ENCODE data around the gene RGS7.
"Not testable (repeated sequence)": the region's sequence is repeated elsewhere in the genome, so short reads cannot be mapped to it uniquely, and the experiment has no call there.

RGS7 gene

DNA sequence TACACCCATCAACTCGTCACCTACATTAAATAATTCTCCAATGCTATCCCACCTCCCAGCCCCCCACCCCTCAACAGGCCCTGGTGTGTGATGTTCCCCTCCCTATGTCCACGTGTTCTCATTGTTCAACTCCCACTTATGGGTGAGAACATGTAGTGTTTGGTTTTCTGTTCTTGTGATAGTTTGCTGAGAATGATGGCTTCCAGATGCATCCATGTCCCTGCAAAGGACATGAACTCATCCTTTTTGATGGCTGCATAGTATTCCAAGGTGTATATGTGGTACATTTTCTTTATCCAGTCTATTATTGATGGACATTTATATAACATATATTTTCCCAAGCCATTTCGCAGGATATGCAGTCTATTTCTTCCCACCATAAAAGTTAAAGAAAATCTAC, 132.8 kb downstream of the RGS7 start:
- H3K27me3 Mint-ChIP-seq (ENCODE audit: low read depth); H3K36me3 Mint-ChIP-seq (ENCODE audit: low read depth); H3K4me1 Mint-ChIP-seq (ENCODE audit: low read depth); H3K4me3 Mint-ChIP-seq; H3K27ac Mint-ChIP-seq: not testable (repeated sequence)
- peaks cover 15% of the 10 kb centered on the region for H3K9me3 Mint-ChIP-seq

DNA sequence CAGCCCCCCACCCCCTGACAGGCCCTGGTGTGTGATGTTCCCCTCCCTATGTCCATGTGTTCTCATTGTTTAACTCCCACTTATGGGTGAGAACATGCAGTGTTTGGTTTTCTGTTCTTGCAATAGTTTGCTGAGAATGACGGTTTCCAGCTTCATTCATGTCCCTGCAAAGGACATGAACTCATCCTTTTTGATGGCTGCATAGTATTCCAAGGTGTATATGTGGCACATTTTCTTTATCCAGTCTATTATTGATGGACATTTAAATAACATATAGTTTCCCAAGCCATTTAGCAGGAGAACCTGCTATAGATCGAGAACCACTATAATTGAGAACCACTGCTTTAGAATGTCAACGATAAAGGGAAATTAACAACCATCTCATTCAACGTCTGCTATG, 134.2 kb downstream of the RGS7 start:
- not testable (repeated sequence) for H3K27ac Mint-ChIP-seq; H3K27me3 Mint-ChIP-seq (ENCODE audit: low read depth); H3K36me3 Mint-ChIP-seq (ENCODE audit: low read depth); H3K4me1 Mint-ChIP-seq (ENCODE audit: low read depth); H3K4me3 Mint-ChIP-seq
- peaks cover 20% of the 10 kb centered on the region for H3K9me3 Mint-ChIP-seq

DNA sequence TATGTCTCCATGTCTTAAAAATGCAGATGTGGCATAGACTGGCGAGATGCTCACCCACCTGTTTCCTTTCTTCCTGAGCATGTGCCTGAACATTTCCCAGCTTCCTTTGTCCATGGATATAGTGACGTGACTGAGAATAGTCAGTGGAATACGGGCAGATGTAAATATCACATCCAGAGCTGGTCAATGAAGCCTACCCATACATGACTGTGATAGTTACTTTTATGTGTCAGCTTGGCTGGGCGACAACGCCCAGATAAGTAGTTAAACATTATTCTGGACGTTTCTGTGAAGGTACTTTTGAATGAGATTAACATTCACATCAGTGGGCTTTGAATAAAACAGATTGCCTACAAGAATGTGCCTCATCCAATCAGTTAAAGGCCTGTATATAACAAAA, 135.7 kb downstream of the RGS7 start:
- Mint-ChIP-seq H3K9me3 (peaks cover 20% of the 10 kb centered on the region), H3K27ac (no peak overlapping the region), H3K4me1 (ENCODE audit: low read depth) (no peaks in the 10 kb centered on the region), H3K27me3 (ENCODE audit: low read depth) (no peaks in the 10 kb centered on the region), H3K4me3 (no peak overlapping the region), H3K36me3 (ENCODE audit: low read depth) (no peaks in the 10 kb centered on the region)

DNA sequence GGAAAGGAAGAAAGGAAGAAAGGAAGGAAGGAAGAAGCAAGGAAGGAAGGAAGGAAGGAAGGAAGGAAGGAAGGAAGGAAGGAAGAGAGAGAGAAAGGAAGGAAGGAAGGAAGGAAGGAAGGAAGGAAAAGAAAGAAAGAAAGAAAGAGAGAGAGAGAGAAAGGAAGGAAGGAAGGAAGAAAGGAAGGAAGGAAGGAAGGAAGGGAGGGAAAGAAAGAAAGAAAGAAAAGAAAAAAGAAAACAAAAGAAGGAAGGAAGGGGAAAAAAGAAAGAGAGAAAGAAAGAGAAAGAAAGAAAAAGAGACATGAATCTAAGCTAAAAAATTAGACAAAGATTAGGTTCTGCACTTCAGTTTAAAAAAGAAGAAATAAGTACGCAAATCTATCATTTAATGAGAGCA, 136.1 kb downstream of the RGS7 start:
- H3K4me1 Mint-ChIP-seq (ENCODE audit: low read depth); H3K27ac Mint-ChIP-seq; H3K36me3 Mint-ChIP-seq (ENCODE audit: low read depth); H3K4me3 Mint-ChIP-seq; H3K27me3 Mint-ChIP-seq (ENCODE audit: low read depth): not testable (repeated sequence)
- peaks cover 20% of the 10 kb centered on the region for H3K9me3 Mint-ChIP-seq

DNA sequence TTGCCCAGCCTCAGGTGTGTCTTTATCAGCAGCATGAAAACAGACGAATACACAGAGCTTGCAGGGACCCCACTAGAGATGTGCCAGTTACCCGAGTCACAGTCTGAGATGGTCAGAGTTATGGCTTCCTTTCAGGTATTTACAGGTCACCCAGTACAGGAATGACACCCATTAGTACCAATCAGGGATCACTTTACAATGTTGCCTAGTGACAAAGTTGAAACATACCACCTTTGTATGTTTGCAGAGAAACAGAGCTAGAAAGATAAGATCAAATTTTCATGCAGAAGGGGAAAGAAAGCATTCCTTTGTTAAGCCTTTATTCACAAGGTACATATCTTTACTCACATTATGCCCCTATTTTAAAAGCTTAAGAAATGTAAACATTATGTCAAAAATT, 137.6 kb downstream of the RGS7 start:
- H3K4me3 Mint-ChIP-seq = no peak overlapping the region
- H3K36me3 Mint-ChIP-seq (ENCODE audit: low read depth) = no peaks in the 10 kb centered on the region
- peaks cover 20% of the 10 kb centered on the region for H3K9me3 Mint-ChIP-seq
- H3K4me1 Mint-ChIP-seq (ENCODE audit: low read depth) = no peaks in the 10 kb centered on the region
- H3K27ac Mint-ChIP-seq = no peak overlapping the region
- H3K27me3 Mint-ChIP-seq (ENCODE audit: low read depth) = no peaks in the 10 kb centered on the region

DNA sequence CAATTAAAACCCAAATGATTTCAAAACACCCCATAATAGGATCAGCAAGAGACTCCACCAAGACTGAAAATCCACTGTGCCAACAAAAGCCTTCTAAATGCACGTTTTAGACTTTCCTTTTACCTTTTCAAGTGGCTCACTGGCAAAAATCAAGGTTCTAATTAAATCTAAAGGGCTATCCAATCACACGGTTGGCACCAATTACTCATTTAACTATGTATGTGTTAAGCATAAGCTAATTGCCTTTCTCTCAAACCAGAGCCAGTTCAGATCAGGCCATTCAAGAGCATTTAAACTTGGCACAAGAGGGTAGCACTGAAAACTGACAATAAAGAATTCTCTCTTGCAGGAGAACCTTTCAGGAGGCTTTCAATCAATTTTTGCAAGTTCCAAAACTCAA, 139.5 kb downstream of the RGS7 start:
- Mint-ChIP-seq H3K27ac (no peak overlapping the region), H3K4me3 (no peak overlapping the region), H3K36me3 (ENCODE audit: low read depth) (no peaks in the 10 kb centered on the region), H3K9me3 (peaks cover 11% of the 10 kb centered on the region), H3K4me1 (ENCODE audit: low read depth) (no peaks in the 10 kb centered on the region), H3K27me3 (ENCODE audit: low read depth) (no peaks in the 10 kb centered on the region)

DNA sequence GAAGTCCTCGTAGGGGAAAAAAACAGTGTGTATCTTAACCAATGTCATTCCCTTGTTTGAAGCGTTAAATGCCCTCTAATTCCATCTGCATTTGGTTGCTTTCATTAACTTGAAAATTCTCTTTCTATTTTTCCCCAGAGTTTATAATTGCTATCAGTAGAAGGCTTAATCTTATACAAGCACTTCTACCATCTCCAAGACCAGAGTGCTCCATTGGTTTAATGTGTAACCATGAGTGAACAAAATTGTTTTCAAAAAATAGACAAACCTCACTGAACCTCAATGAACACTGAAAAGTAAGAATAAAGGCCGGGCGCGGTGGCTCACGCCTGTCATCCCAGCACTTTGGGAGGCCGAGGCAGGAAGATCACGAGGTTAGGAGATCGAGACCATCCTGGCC, 141.3 kb downstream of the RGS7 start:
- Mint-ChIP-seq H3K36me3 (ENCODE audit: low read depth) (no peaks in the 10 kb centered on the region), H3K4me3 (no peak overlapping the region), H3K4me1 (ENCODE audit: low read depth) (no peaks in the 10 kb centered on the region), H3K27ac (no peak overlapping the region), H3K27me3 (ENCODE audit: low read depth) (no peaks in the 10 kb centered on the region), H3K9me3 (peaks cover 9% of the 10 kb centered on the region)

DNA sequence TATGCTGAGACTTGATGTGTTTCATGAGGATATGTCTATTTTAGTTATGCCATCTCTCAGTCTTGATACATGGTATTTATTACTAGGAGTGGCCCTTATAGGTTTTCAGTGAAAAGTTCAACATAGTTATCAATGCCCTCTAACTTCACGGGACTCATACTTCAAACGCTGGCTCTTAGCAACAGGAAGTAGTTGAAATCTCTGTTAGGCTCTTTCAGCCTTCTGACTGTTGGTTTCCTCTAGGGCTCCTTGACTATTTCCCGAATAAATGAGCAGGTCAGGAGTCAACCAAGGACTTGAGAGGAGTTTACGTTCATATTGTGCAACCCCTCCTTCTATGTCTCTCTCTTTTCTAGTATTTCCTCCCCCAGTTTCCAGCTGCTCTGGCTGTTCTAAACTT, 141.8 kb downstream of the RGS7 start:
- H3K36me3 Mint-ChIP-seq (ENCODE audit: low read depth) = no peaks in the 10 kb centered on the region
- H3K4me1 Mint-ChIP-seq (ENCODE audit: low read depth) = no peaks in the 10 kb centered on the region
- H3K27me3 Mint-ChIP-seq (ENCODE audit: low read depth) = no peaks in the 10 kb centered on the region
- H3K9me3 Mint-ChIP-seq = peaks cover 8% of the 10 kb centered on the region
- no peak overlapping the region for H3K4me3 Mint-ChIP-seq
- H3K27ac Mint-ChIP-seq = no peak overlapping the region

DNA sequence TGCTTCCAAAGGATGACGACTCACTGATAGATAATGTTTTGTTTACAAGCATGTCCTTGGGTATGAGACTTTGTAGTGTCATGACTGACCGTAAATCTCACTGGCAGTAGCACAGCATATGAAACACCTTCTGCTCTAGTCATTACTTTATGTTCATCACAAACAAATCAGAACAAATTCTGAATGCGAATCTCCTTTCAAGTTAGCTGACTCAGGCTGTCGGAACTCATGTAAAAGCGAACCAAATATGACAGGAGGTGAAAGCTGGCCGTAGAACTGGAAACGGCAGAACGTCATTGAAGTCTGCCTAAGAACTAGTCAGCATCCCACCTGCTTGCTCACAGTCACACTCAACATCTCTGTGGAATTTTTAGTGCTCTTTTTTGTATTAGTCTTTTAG, 143.9 kb downstream of the RGS7 start:
- no peaks in the 10 kb centered on the region for H3K4me1 Mint-ChIP-seq (ENCODE audit: low read depth)
- no peak overlapping the region for H3K27ac Mint-ChIP-seq
- no peaks in the 10 kb centered on the region for H3K9me3 Mint-ChIP-seq
- no peak overlapping the region for H3K4me3 Mint-ChIP-seq
- no peaks in the 10 kb centered on the region for H3K27me3 Mint-ChIP-seq (ENCODE audit: low read depth)
- no peaks in the 10 kb centered on the region for H3K36me3 Mint-ChIP-seq (ENCODE audit: low read depth)

DNA sequence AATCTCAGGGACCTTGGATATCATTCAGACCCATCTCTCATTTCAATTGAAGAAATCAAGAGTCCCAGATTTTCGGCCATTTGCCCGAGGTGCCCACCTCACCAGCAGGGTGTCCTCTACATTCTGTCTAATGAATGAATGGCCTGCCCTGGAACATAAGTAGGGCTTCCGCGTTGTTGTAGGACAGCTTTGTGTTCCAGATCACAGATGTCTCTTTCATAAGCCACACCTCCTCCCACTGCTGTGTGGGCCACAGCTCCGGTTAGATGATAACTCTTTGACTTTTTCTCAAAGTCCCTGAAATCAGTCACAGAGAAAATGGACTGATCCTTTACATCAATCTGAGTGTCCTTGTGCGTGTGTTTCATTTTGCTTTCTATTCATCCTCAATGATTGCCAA, 144.4 kb downstream of the RGS7 start:
- H3K4me1 Mint-ChIP-seq (ENCODE audit: low read depth) = no peaks in the 10 kb centered on the region
- H3K27me3 Mint-ChIP-seq (ENCODE audit: low read depth) = no peaks in the 10 kb centered on the region
- no peaks in the 10 kb centered on the region for H3K9me3 Mint-ChIP-seq
- H3K36me3 Mint-ChIP-seq (ENCODE audit: low read depth) = no peaks in the 10 kb centered on the region
- H3K27ac Mint-ChIP-seq = no peak overlapping the region
- H3K4me3 Mint-ChIP-seq = no peak overlapping the region

DNA sequence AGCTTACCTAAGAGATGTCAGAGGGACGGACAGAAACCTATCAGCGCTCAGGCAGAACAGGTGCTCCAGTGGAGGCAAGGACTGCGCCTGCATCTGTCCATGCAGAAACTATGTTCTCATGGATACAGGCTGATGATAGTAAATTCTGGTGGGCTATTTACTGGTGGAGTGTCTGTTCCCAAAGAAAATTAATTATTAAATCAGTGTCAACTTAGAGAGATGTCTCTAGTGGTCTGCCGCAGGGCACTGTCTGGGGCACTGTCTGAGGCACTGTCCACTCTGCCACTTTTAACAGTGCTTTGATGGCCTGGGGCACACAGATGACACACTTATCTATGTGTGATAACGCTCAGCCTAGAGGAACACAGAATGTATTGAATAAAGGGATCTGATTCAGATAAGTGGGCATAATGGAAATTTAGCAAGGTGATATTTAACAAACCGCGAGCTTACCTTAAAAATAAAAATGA, 148.1 kb downstream of the RGS7 start:
- Mint-ChIP-seq H3K4me1 (ENCODE audit: low read depth) (no peaks in the 10 kb centered on the region), H3K4me3 (no peak overlapping the region), H3K27me3 (ENCODE audit: low read depth) (no peaks in the 10 kb centered on the region), H3K9me3 (no peaks in the 10 kb centered on the region), H3K27ac (no peak overlapping the region), H3K36me3 (ENCODE audit: low read depth) (no peaks in the 10 kb centered on the region)

DNA sequence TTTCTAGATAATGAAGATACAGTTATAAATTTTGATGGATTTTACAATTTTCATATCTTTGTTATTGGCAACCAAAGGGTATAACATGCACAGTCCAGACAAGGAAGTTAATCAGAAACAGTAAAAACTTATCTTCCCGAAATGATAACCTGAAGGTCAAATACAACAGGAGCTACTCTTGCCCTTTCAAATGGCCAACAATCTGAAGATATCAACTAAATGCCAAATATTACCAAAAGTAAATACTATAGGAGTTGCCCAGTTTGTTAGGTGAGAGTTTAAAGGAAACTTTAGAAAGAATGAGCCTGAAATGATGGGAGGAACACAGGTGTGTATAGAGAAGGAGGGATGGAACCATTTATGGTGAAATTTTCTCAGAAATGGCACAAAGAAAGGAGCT, 153.2 kb downstream of the RGS7 start:
- H3K4me1 Mint-ChIP-seq (ENCODE audit: low read depth) = no peaks in the 10 kb centered on the region
- H3K4me3 Mint-ChIP-seq = no peak overlapping the region
- no peaks in the 10 kb centered on the region for H3K9me3 Mint-ChIP-seq
- H3K27me3 Mint-ChIP-seq (ENCODE audit: low read depth) = no peaks in the 10 kb centered on the region
- no peaks in the 10 kb centered on the region for H3K36me3 Mint-ChIP-seq (ENCODE audit: low read depth)
- H3K27ac Mint-ChIP-seq = no peak overlapping the region

DNA sequence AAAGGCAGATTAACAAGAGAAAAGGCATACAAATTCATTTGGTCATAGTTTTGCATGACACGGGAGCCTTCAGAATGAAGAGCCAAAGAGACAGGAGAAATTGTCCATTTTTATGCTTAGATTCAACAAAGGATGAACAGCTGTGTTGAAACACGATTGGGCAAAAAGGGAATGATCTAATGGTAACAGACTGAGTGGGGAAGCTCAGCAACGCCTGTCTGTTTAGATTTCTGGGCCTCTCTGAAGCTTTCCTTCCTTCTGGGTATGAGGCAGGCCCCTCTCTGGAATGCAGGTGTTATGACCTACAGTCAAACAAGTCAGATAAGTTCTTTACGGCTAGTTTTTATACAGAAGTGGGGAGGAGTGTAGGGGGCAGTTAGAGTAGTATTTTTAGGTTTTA, 154.6 kb downstream of the RGS7 start:
- Mint-ChIP-seq H3K27me3 (ENCODE audit: low read depth) (no peaks in the 10 kb centered on the region), H3K27ac (no peak overlapping the region), H3K4me3 (no peak overlapping the region), H3K4me1 (ENCODE audit: low read depth) (no peaks in the 10 kb centered on the region), H3K36me3 (ENCODE audit: low read depth) (no peaks in the 10 kb centered on the region), H3K9me3 (no peaks in the 10 kb centered on the region)

DNA sequence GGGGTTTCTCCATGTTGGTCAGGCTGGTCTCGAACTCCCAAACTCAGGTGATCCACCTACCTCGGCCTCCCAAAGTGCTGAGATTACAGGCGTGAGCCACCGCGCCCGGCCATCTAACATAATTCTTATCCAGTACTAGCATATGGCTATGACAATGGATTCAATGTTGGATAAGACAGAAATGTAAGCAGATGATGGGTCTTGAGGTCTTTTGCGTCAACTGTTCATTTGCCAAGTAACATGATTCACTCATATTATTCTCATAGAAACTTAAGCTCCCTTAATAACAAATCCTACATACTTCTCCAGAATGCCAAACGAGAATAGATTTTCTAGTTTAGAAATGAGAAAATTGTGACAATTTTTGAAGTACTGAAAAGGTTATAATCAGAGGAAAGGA, 170.3 kb downstream of the RGS7 start:
- Mint-ChIP-seq H3K36me3 (ENCODE audit: low read depth) (no peaks in the 10 kb centered on the region), H3K4me3 (no peak overlapping the region), H3K27ac (no peak overlapping the region), H3K4me1 (ENCODE audit: low read depth) (no peaks in the 10 kb centered on the region), H3K27me3 (ENCODE audit: low read depth) (no peaks in the 10 kb centered on the region), H3K9me3 (peaks cover 10% of the 10 kb centered on the region)

DNA sequence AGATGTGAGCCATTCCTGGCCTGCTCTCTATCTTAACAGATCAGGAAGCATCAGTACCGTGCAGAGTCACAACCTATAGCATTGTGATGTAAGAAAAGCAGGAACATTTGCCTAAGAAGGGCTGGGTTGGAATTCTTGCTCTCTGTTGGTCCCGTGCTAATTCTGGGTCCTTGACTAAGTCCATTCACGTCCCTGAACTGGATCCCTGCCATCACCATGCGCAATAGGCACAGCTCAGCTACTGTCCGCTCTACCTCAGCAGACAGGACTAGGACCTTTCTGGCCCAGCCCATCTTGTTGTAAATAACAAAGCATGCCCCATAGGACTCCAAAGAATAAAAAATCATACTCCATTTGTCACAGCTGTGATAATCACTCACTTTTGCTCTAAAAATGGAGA, 175.0 kb downstream of the RGS7 start:
- H3K36me3 Mint-ChIP-seq (ENCODE audit: low read depth) = no peaks in the 10 kb centered on the region
- no peaks in the 10 kb centered on the region for H3K4me1 Mint-ChIP-seq (ENCODE audit: low read depth)
- H3K4me3 Mint-ChIP-seq = no peak overlapping the region
- H3K27ac Mint-ChIP-seq = no peak overlapping the region
- peaks cover 17% of the 10 kb centered on the region for H3K9me3 Mint-ChIP-seq
- no peaks in the 10 kb centered on the region for H3K27me3 Mint-ChIP-seq (ENCODE audit: low read depth)

DNA sequence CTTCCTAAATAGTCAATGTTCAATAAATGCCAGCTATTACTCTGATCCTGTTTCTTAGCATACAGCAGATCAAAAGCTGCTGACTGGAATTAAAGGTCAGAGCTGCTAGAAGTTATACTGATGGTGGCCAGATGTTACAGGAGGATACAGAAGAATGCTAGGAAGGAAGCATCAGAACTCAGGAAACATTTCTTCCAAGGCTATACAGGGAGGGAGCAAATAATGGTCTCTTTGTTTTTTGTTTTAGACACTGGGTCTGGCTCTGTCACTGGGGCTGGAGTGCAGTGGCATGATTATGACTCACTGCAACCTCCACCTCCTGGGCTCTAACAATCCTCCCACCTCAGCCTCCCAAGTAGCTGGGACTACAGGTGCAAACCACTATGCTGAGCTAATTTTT, 175.5 kb downstream of the RGS7 start:
- Mint-ChIP-seq H3K36me3 (ENCODE audit: low read depth) (no peaks in the 10 kb centered on the region), H3K27ac (no peak overlapping the region), H3K4me3 (no peak overlapping the region), H3K9me3 (peaks cover 22% of the 10 kb centered on the region), H3K4me1 (ENCODE audit: low read depth) (no peaks in the 10 kb centered on the region), H3K27me3 (ENCODE audit: low read depth) (no peaks in the 10 kb centered on the region)
